Ovary (tissue), 3 donors: ENCODE data around the gene TCF4.

Experiments
- CTCF ChIP-seq, 3 donors: fragments of 450-650 bp in 2 of 3; fragments of 200-600 bp in 1 of 3; IDR thresholded peaks; one replicate each; pipeline versions ENCODE4 v1.5.1 to v1.8.0; 2016 to 2022; ENCODE audit warnings: antibody characterized with exemption in 3 of 3, mild to moderate bottlenecking in 1 of 3
- EP300 ChIP-seq: sonication (generic); formaldehyde crosslinking; IDR thresholded peaks from one replicate; pipeline ENCODE4 v1.6.1; 2017; ENCODE audit warnings: antibody characterized with exemption
- POLR2A ChIP-seq: fragments of 450-650 bp; IDR thresholded peaks from one replicate; pipeline ENCODE4 v1.6.1; 2017; ENCODE audit warnings: antibody characterized with exemption, mild to moderate bottlenecking, moderate library complexity
- donor health status: DM: no; HTN: no; CAD: no.

- TF ChIP-seq CTCF (IDR thresholded peaks at IDR 0.05) (no peak), POLR2A (no peak), EP300 (no peak)
These were observed 339.5 kb downstream of the TCF4 start for GRCh38 chr18:55248495-55248894.
